Measurements from ENCODE around the gene ARAF.

Gene ARAF

GRCh38 chrX:47564438-47565085 lies 3.6 kb downstream of the ARAF start:
- DNase-seq (ENCODE audit: low read depth) = no peak

GRCh38 chrX:47566841-47567240 lies 5.8 kb downstream of the ARAF start:
- no peak for DNase-seq (ENCODE audit: low read depth)

DNA sequence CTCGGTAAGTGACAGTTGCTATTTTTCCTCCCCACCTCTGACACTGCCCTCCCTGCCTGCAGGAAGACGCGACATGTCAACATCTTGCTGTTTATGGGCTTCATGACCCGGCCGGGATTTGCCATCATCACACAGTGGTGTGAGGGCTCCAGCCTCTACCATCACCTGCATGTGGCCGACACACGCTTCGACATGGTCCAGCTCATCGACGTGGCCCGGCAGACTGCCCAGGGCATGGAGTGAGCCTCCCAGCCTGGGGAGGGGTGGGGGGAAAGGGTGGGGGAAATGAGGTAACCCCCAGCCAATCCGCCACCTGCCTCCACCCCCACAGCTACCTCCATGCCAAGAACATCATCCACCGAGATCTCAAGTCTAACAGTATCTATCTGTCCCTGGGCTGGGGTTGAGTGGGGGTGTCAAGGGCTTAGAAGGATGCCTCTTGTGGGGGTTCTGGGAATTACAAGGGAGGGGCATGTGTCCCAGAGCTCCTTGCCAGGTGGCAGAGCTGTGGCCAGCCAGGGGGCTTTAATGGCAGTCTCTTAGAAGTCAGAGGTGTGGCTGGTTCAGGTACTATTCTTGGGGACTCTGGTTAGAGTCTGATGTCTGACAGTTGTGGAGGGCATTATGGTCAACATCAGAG lies 7.8 kb downstream of the ARAF start:
- no peak for DNase-seq (ENCODE audit: low read depth)

DNA sequence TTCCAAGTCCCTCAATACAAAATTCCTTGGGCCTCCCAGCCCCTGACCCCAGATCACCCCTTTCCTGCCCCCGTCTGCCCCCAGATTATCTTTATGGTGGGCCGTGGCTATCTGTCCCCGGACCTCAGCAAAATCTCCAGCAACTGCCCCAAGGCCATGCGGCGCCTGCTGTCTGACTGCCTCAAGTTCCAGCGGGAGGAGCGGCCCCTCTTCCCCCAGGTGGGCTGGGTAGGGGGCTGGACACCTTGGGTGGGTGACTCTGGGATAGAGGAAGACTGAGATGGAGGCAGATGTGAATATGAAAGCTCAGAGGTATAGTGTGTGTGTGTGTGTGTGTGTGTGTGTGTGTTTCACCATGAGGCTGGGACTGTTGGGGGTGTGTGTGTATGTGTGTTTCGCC lies 9.8 kb downstream of the ARAF start:
- DNase-seq (ENCODE audit: low read depth) = no peak

DNA sequence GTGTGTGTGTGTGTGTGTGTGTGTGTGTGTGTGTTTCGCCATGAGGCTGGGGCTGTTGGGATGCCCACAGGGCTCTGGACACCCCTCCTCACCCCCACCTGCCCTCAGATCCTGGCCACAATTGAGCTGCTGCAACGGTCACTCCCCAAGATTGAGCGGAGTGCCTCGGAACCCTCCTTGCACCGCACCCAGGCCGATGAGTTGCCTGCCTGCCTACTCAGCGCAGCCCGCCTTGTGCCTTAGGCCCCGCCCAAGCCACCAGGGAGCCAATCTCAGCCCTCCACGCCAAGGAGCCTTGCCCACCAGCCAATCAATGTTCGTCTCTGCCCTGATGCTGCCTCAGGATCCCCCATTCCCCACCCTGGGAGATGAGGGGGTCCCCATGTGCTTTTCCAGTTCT lies 10.2 kb downstream of the ARAF start:
- DNase-seq (ENCODE audit: low read depth) = no peak

DNA sequence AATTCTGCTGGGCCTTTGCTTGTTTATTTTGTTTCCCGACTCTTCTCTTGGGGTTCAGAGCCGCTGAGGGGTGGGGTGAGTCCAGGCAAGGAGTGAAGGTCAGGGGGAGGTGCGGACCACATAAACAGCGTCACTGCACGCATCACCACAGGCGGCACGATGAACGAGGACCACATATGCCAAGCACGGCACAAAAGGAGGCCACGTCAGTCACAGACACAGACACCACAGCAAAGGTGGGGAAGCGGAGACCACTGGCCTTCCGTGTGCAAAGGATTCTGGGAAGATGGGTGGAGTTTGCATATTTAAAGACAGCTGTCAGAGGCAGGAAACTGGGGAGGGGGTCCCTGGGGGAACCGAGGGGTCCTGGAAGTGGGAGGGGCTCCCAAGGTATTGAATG lies 10.9 kb downstream of the ARAF start:
- no peak for DNase-seq (ENCODE audit: low read depth)

DNA sequence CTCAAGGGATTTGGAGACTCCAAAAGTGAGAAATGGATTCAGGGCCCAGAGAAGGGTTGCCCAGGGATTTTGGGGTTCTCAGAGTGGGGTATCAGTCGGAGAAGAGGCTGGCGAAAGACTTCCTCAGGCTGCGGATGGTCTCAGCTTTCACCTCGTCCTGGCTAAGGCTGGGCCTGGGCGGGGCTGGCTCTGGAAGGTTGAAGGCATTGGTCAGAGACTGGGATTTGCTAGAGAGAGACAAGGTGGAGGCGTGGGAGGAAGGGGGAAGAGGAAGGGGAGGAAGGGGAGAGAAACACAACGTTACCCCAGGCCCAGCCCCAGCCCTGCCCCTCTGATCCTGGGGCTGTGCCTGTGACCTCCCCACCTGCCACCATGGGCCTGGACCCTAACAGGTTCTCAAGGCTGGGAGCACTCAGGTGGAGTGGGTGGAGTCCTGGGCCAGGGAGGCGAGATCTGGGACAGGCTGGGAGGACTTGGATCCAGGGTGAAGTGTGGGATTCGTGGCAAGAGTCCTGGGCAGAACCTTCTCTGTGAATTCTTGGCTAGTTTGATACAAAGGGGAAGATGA lies 11.9 kb downstream of the ARAF start:
- no peak for DNase-seq (ENCODE audit: low read depth)

GRCh38 chrX:47573341-47574075 lies 12.5 kb downstream of the ARAF start:
- no peak for DNase-seq (ENCODE audit: low read depth)

- DNase-seq (ENCODE audit: low read depth) = no peak
Observed at GRCh38 chrX:47574076-47574546, 13.1 kb downstream of the ARAF start.

DNA sequence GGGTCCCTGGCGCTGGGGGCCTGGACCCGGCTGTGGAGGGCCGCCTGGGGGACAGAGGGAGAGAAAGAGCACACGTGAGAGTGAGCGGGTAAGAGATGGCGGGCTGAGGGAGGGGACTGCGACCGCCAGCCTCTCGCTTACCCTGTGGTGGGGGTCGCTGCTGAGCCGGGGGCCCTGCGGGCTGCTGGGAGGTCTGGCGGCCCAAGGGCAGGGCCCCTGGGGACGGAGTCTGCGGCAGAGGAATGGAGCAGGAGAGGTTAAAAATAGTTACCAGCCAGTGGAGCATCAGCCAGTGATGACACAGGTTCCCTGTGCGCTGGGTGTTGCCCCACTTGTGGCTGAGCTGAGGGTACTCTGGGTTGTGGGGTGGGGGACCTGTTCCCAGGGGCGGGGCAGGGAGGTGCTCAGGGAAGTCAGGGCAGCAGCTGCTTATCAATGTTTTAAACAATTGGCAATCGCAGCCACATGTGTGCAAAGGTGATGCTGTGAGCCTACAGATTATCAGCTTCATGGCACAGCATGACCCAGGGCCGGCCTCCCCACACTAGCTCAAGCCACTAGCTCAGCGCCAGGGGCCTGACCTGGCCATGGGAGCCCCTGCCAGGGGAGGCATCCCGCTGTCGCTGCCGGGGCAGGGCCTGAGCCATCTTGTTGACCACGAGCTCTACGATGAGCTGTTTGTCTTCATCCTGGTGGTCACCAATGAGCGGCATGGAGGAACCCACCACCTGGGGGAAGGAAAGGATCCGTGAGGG lies 13.7 kb downstream of the ARAF start:
- no peak for DNase-seq (ENCODE audit: low read depth)

- DNase-seq (ENCODE audit: low read depth) = no peak
Observed at GRCh38 chrX:47576021-47576898, 15.3 kb downstream of the ARAF start.

GRCh38 chrX:47577424-47577823 lies 16.4 kb downstream of the ARAF start:
- DNase-seq (ENCODE audit: low read depth) = no peak

- DNase-seq (ENCODE audit: low read depth) = no peak
Observed at GRCh38 chrX:47577901-47578300, 16.9 kb downstream of the ARAF start.

GRCh38 chrX:47578692-47579091 lies 17.7 kb downstream of the ARAF start:
- DNase-seq (ENCODE audit: low read depth) = no peak

GRCh38 chrX:47579537-47579936 lies 18.5 kb downstream of the ARAF start:
- DNase-seq (ENCODE audit: low read depth) = no peak

GRCh38 chrX:47581731-47582647 lies 21.0 kb downstream of the ARAF start, which contains the start of gene TIMP1:
Gene TIMP1, plus strand, starts transcription at chrX:47582436. Its CDS starts 980 bp downstream, at chrX:47583416.
- DNase-seq (ENCODE audit: low read depth) = peak; percentile 69

DNA sequence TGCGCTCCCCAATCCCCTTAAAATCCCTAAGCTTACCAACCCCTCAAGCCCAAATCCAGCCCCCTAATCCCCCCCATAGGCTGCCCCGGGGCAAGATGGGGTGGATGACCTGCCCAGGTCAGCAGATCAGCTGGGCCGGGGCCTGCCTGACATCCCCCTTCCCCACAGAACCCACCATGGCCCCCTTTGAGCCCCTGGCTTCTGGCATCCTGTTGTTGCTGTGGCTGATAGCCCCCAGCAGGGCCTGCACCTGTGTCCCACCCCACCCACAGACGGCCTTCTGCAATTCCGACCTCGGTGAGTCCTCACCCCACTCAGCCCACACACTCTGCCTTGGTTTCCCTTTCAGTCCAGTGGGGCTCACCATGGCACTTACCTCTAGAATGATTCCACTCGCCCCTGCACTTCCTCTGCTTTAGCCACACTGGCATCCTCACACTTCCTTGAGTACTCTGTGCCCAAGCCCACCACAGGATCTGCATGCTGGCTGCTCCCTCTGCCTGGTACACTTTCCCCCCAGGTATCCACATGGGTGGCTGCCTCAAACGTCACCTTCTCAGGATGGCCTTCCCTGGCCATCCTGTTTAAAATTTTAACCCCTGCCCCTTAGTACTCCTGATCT lies 22.3 kb downstream of the ARAF start:
- no peak for DNase-seq (ENCODE audit: low read depth)

DNA sequence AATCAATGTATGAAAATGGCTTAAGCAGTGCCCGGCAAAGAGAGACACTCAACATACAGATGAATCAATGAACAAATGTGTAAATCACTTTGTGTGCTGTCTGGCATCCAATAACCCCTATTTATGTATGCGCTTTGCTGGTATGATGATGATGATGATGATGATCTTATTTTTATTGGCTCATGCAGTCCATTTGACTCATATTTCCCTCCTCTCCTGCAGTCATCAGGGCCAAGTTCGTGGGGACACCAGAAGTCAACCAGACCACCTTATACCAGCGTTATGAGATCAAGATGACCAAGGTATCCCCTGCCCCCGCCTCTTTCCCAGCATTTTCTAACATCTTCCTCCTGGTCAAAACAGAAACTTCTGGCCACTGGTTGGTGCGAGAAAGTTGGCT lies 23.7 kb downstream of the ARAF start:
- no peak for DNase-seq (ENCODE audit: low read depth)

- DNase-seq (ENCODE audit: low read depth) = no peak
Observed at GRCh38 chrX:47585273-47585672, 24.3 kb downstream of the ARAF start.
